Activated naive CD4-positive, alpha-beta T cell treated with anti-CD3 and anti-CD28 coated beads, Interleukin-2, amount 50 U/mL, for 16 hours (primary cell): Measurements from ENCODE around the gene TRIM61.
"Not testable (repeated sequence)": the region's sequence is repeated elsewhere in the genome, so short reads cannot be mapped to it uniquely, and the experiment has no call there.

Experiments
- DNase-seq: peaks from one replicate; pipeline ENCODE4 v3.0.0-alpha.2; 2020

The TRIM61 gene

GRCh38 chr4:164977243-164978164, at the start of gene TRIM61:
TRIM61 (minus strand) TSS chr4:164977657; CDS start chr4:164970002, 7,655 bp downstream.
- DNase-seq, result peak; percentile 51

DNA sequence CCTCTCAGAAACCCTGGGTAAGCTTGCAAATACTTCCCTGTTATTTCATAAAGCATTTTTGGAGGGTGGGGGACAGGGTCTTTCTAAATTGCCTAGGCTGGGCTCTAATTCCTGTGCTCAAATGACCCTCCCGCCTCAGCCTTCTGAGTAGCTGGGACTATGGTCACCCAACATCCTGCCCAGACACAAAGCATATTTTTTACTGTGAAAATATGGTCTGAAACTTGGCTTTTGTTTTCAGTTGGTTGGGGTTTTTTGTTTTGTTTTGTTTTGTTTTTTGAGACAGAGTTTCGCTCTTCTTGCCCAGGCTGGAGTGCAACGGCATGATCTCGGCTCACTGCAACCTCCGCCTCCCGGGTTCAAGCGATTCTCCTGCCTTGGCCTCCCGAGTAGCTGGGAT, 48.3 kb upstream of the TRIM61 start:
- DNase-seq, result not testable (repeated sequence)

GRCh38 chr4:165019995-165020394, 42.5 kb upstream of the TRIM61 start:
- DNase-seq, result not testable (repeated sequence)

- DNase-seq, result no peak
These were observed 39.5 kb upstream of the TRIM61 start for GRCh38 chr4:165016971-165017370.

DNA sequence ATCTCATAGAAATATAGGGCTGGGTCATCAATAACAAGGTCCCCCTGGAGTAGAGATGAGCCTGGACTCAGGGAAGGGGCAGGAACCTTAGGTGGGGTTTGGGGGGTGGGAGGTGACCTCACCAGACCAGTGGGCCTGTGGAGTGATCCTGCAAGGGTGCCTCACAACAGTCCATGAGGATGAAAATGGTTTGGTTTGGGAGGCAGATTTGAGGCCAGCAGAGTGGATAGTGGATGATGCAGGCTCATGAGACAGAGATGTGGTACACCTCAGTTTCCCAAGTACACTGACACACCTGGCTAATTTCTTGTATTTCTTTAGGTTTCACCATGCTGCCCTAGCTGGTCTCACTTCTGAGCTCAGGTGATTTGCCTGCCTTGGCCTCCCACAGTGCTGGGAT, 36.2 kb upstream of the TRIM61 start:
- no peak for DNase-seq

GRCh38 chr4:165011403-165011802, 33.9 kb upstream of the TRIM61 start:
- no peak for DNase-seq

DNA sequence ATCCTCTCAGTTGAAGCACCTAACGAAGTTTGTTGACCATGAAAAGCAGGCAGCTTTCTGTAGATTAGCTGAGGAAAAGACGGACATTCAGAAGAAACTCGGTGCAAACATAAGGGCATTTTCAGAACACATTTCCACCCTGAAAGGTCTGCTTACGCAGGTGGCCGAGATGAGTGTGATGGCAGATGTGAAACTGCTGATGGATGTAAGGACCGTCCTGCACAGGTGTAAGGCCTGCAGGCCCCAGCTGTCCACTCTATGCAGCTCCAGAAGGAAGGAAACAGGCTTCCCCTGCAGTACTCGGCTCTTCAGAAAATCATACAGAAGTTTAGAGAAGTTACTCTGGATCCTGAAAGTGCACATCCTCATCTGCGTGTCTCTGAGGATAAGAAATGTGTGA, 33.5 kb upstream of the TRIM61 start:
- DNase-seq, result no peak

DNA sequence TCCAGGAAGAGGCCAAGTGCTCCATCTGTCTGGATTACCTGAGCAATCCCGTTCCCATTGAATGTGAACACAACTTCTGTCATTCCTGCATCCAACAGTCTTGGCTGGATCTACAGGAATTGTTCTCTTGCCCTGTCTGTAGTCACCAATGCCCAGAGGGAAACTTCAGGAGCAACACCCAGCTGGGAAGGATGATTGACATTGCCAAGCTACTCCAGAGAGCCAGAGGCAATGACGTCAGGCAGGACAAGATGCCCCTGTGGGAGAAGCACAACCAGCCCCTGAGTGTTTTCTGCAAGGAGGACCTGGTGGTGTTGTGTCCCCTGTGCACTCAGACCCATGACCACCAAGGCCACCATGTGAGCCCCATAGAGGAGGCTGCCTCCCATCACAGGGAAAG, 33.0 kb upstream of the TRIM61 start:
- no peak for DNase-seq

- DNase-seq, result no peak
These were observed 32.2 kb upstream of the TRIM61 start for GRCh38 chr4:165009493-165010227.

GRCh38 chr4:165006886-165007285, 29.4 kb upstream of the TRIM61 start:
- no peak for DNase-seq

- no peak for DNase-seq
These were observed 29.0 kb upstream of the TRIM61 start for GRCh38 chr4:165006456-165006855.

GRCh38 chr4:165005352-165005925, 28.0 kb upstream of the TRIM61 start:
- DNase-seq, result no peak

- not testable (repeated sequence) for DNase-seq
These were observed 24.5 kb upstream of the TRIM61 start for GRCh38 chr4:165001957-165002356.

DNA sequence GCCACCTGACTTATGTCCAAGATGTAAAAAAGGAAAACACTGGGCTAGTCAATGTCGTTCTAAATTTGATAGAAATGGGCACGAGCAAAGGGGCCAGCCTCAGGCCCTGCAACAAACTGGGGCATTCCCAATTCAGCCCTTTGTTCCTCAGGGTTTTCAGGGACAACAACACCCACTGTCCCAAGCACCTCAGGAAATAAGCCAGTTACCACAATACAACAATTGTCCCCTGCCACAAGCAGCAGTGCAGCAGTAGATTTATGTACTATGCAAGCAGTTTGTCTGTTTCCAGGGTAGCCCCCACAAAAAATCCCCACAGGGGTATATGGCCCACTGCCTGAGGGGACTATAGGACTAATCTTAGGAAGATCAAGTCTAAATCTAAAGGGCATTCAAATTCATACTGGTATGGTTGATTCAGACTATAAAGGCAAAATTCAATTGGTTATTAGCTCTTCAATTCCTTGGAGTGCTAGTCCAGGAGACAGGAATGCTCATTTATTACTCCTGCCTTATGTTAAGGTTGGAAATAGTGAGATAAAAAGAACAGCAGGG, 21.1 kb upstream of the TRIM61 start:
- not testable (repeated sequence) for DNase-seq

GRCh38 chr4:164997941-164998340, 20.5 kb upstream of the TRIM61 start:
- no peak for DNase-seq

- DNase-seq, result no peak
These were observed 19.9 kb upstream of the TRIM61 start for GRCh38 chr4:164997324-164997723.

DNA sequence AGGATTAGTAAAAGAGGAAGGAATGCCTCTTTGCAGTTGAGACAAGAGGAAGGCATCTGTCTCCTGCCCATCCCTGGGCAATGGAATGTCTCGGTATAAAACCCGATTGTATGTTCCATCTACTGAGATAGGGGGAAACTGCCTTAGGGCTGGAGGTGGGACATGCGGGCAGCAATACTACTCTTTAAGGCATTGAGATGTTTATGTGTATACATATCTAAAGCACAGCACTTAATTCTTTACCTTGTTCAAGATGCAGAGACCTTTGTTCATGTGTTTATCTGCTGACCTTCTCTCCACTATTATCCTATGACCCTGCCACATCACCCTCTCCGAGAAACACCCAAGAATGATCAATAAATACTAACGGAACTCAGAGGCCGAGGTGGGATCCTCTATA, 18.7 kb upstream of the TRIM61 start:
- DNase-seq, result not testable (repeated sequence)

GRCh38 chr4:164990786-164991185, 13.3 kb upstream of the TRIM61 start:
- DNase-seq, result not testable (repeated sequence)

- no peak for DNase-seq
These were observed 12.0 kb upstream of the TRIM61 start for GRCh38 chr4:164989471-164989870.

DNA sequence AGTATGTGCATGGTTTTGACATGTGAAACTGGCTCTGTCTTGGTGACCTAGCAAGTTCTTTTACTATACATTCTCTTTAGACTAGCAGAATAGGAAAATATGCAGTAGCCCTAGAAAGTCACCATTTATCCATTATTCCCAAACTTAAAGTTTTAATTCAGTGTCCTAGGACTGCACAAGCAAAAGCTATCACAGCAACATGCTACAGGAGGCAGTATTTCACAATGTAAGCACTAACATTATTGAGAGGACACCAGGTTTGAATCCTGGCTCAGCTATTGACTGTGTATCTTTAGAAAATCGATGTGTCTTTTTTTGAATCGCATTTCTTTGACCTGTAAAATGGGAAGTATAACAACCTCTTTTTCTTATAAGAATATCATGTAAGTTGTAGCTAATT, 5.5 kb downstream of the TRIM61 start:
- DNase-seq, result not testable (repeated sequence)

- DNase-seq, result no peak
These were observed 17.6 kb downstream of the TRIM61 start for GRCh38 chr4:164959896-164960295.

DNA sequence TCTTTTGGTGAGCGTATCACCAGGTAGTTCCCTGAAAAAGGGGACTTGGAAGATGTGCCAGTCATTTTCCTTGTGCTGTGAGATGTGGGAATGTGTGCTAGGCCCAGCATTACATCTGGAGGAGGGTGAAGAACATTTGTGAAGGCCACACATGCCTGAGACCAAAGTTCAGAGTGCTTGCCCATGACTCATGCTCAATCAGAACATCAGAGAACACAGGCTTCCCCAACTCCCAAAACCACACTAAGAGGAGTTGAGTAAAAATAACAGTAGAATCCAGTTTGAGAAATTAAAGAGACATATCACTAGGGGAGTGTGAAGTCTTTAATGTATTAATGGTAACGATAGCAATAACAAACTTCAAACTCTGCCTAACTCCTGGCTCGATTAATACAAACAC, 18.0 kb downstream of the TRIM61 start:
- not testable (repeated sequence) for DNase-seq
